Heart right ventricle (tissue), 16 donors: Measurements from ENCODE around the gene NUP93. TPM values are rescaled to one million over a fixed set of nuclear protein-coding genes. Genes with fewer than 3 reads are reported as not detected.
A peak's percentile ranks its signal among the peaks of the same experiment; 100 is the strongest.

Source experiments
- ATAC-seq, 8 donors: fragments of 200-7000 bp; cut with Tn5 transposase; one replicate each; pipeline ENCODE4 v1.9.1; 2020; ENCODE audit warnings: mild to moderate bottlenecking in 8 of 8, moderate library complexity in 8 of 8, moderate number of reproducible peaks in 1 of 8
- DNase-seq, 2 donors: peaks; one replicate each; pipeline ENCODE4 v3.0.0-alpha.2; 2020
- H3K27ac ChIP-seq, 10 donors: fragments of 200-600 bp; sonication (generic) in 2 of 10; one replicate each; pipeline versions ENCODE4 v1.5.0 to v1.8.0; 2020 to 2022; ENCODE audit warnings: mild to moderate bottlenecking in 3 of 10
- H3K27me3 ChIP-seq, 7 donors: fragments of 200-600 bp; one replicate each; pipeline ENCODE4 v1.8.0; 2021 to 2022; ENCODE audit warnings: mild to moderate bottlenecking in 2 of 7
- H3K36me3 ChIP-seq, 9 donors: fragments of 200-600 bp; sonication (generic) in 1 of 9; one replicate each; pipeline versions ENCODE4 v1.5.0 to v1.8.0; 2020 to 2022; ENCODE audit warnings: mild to moderate bottlenecking in 2 of 9
- H3K4me1 ChIP-seq, 9 donors: fragments of 200-600 bp; sonication (generic) in 1 of 9; one replicate each; pipeline versions ENCODE4 v1.5.0 to v1.8.0; 2020 to 2022; ENCODE audit warnings: mild to moderate bottlenecking in 4 of 9
- H3K4me3 ChIP-seq, 10 donors: fragments of 200-600 bp; sonication (generic) in 2 of 10; one replicate each; pipeline versions ENCODE4 v1.5.0 to v1.8.0; 2020 to 2022; ENCODE audit warnings: mild to moderate bottlenecking in 7 of 10, moderate library complexity in 2 of 10
- H3K9me3 ChIP-seq, 11 donors: fragments of 200-600 bp in 10 of 11; sonication (generic) in 2 of 11; one replicate each; pipeline versions ENCODE4 v1.5.0 to v1.8.0; 2013 to 2022; ENCODE audit warnings: mild to moderate bottlenecking in 2 of 11, control low read depth in 1 of 11, moderate library complexity in 1 of 11
- CTCF ChIP-seq, 9 donors: fragments of 200-600 bp; sonication (generic) in 2 of 9; IDR thresholded peaks; one replicate each; pipeline versions ENCODE4 v1.5.0 to v1.8.0; 2021 to 2022; ENCODE audit warnings: antibody characterized with exemption in 9 of 9, mild to moderate bottlenecking in 5 of 9, moderate library complexity in 1 of 9
- WGBS, 2 donors: extraction: QIAGEN DNeasy Blood & Tissue Kit; methylation state at CpG; one replicate each; pipeline ENCODE4 v1.1.7; 2013; ENCODE audit warnings: inconsistent platforms in 1 of 2; 5-methylcytosine and 5-hydroxymethylcytosine counted together
- intact Hi-C, 10 donors: fragments of 100-400 bp; cut with DNase I; formaldehyde crosslinking; loops; one replicate each; pipeline versions ENCODE4 v1.11.1 to v1.14.2; 2022
- polyA plus RNA-seq, 2 donors: library from polyadenylated mRNA; stranded (reverse); fragments of 200-250 nt; gene quantifications; one replicate each; pipeline ENCODE4 v1.2.3, GENCODE V29; 2013
- total RNA-seq, 10 donors: library from RNA; stranded (reverse); fragmentation: NEBNext Ultra II Directional in 3 of 10; extraction: Animal tissue kit (Norgen Biotek cat#: 25700) in 3 of 10; gene quantifications; one replicate each; pipeline versions ENCODE4 v1.2.1 to v1.2.4, GENCODE V29; 2021 to 2023
- donor health status: Arrhythmogenic right ventricular cardiomyopathy.
- donor health status: ischemic (EF 13 %, LVEDD 7.1; RV severe dilation, severe dysfunction).
- donor health status: healthy with polysubstance abuse.
- donor health status: DM: no; HTN: yes; CAD: no.
- donor health status: DM: no; HTN: no; CAD: no.
- donor health status: ischemic (EF 25% LVEDD 6.9; RV normal size, moderate dysfunction).
- donor health status: ischemic (EF 25% LVEDD 5.7; RV mildly dilated, moderate dysfunction).
- donor health status: healthy.
- donor health status: DM: yes; HTN: yes; CAD: no.
- donor health status: Ischemic cardiomyopathy.
- donor health status: ischemic (EF 35%, LVEDD 5.7; RV mildly dilated, moderate dysfunction).
- donor health status: nonischemic (EF 11% LVEDD 7.7; RV severe dilation, severe dysfunction).
- donor health status: DM: yes; HTN: yes; CAD: no.
- donor health status: PGD.
- donor health status: ischemic (EF 29% LVEDD 5.4; RV normal size, mild dysfunction).
- donor health status: nonischemic (EF 23%, LVEDD 6.1; RV moderate dilation, normal function).

Gene NUP93
- total and polyA plus RNA-seq, 12 donors, result 25.4 to 34.8 (median 27.6) TPM

- DNase-seq (no peak), ATAC-seq (no peak)
- intact Hi-C loops, result no loop called here
- TF ChIP-seq CTCF (IDR thresholded peaks at IDR 0.05), result no peak
- no peaks in the 10 kb centered on the region for H3K27me3 ChIP-seq
- no peaks in the 10 kb centered on the region for H3K36me3 ChIP-seq
- 96 to 100% methylated on average over 1 of the region's 1 CpG for WGBS, 2 donors
- H3K27ac ChIP-seq, result no peak overlapping the region
- peaks cover 3 to 39% (median 18%) of the 10 kb centered on the region in 9 donors for H3K4me1 ChIP-seq
- no peak overlapping the region for H3K4me3 ChIP-seq
- H3K9me3 ChIP-seq, result no peaks in the 10 kb centered on the region
Measured at GRCh38 chr16:56732832-56733231, 2.9 kb downstream of the NUP93 start.

GRCh38 chr16:56734429-56734828 is 4.5 kb downstream of the NUP93 start:
- no peak overlapping the region for H3K27ac ChIP-seq
- TF ChIP-seq CTCF (IDR thresholded peaks at IDR 0.05), result no peak
- intact Hi-C loops, result no loop called here
- H3K27me3 ChIP-seq, result no peaks in the 10 kb centered on the region
- no peaks in the 10 kb centered on the region for H3K9me3 ChIP-seq
- DNase-seq (no peak), ATAC-seq (no peak)
- no peak overlapping the region for H3K4me3 ChIP-seq
- peaks cover 0 to 29% (median 10%) of the 10 kb centered on the region in 9 donors for H3K4me1 ChIP-seq
- H3K36me3 ChIP-seq, result no peaks in the 10 kb centered on the region
- 95% methylated on average over 3 of the region's 3 CpGs for WGBS, 2 donors

GRCh38 chr16:56736476-56736875 is 6.5 kb downstream of the NUP93 start:
- intact Hi-C loops, result no loop called here
- TF ChIP-seq CTCF (IDR thresholded peaks at IDR 0.05), result no peak
- Histone ChIP-seq H3K27ac (no peak overlapping the region), H3K36me3 (no peaks in the 10 kb centered on the region), H3K4me3 (no peak overlapping the region), H3K9me3 (no peaks in the 10 kb centered on the region), H3K4me1 (peaks cover 0 to 15% (median 0%) of the 10 kb centered on the region in 9 donors), H3K27me3 (no peaks in the 10 kb centered on the region)
- DNase-seq (no peak), ATAC-seq (no peak)
- WGBS, 2 donors, result 92 to 93% methylated on average over 3 of the region's 3 CpGs

- no peak for DNase-seq
- TF ChIP-seq CTCF (IDR thresholded peaks at IDR 0.05), result peak in 1 of 9 donors; percentile 7
- H3K27ac ChIP-seq, result no peak overlapping the region
- no peaks in the 10 kb centered on the region for H3K36me3 ChIP-seq
- ATAC-seq, result no peak
- H3K27me3 ChIP-seq, result no peaks in the 10 kb centered on the region
- peaks cover 0 to 21% (median 0%) of the 10 kb centered on the region in 9 donors for H3K4me1 ChIP-seq
- H3K4me3 ChIP-seq, result no peak overlapping the region
- intact Hi-C loops, result no loop called here
- H3K9me3 ChIP-seq, result no peaks in the 10 kb centered on the region
- 95 to 96% methylated on average over 2 of the region's 2 CpGs for WGBS, 2 donors
Measured at GRCh38 chr16:56737539-56737938, 7.6 kb downstream of the NUP93 start.
